ENCODE results near the gene PLPPR5.

DNA sequence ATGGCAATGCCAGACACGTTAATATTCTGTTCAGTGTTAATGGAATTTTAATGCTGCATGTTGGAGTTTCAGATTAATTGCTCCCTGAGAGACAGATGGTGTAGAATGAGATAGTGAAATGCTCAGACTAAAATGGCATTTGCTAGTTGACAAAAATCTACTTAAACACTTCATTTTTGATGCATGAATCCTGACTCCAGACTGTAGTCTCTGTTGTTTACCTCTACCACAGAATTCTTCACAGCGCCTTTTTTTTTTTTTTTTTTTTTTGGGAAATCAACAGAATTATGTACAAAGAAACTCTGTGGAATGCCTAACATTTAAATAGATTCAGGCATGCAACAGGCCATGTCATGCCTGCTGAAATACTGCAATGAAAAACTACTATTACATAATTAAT, 111.3 kb downstream of the PLPPR5 start:
- TF ChIP-seq, protein P1, sequence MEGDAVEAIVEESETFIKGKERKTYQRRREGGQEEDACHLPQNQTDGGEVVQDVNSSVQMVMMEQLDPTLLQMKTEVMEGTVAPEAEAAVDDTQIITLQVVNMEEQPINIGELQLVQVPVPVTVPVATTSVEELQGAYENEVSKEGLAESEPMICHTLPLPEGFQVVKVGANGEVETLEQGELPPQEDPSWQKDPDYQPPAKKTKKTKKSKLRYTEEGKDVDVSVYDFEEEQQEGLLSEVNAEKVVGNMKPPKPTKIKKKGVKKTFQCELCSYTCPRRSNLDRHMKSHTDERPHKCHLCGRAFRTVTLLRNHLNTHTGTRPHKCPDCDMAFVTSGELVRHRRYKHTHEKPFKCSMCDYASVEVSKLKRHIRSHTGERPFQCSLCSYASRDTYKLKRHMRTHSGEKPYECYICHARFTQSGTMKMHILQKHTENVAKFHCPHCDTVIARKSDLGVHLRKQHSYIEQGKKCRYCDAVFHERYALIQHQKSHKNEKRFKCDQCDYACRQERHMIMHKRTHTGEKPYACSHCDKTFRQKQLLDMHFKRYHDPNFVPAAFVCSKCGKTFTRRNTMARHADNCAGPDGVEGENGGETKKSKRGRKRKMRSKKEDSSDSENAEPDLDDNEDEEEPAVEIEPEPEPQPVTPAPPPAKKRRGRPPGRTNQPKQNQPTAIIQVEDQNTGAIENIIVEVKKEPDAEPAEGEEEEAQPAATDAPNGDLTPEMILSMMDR (IDR thresholded peaks at IDR 0.05), result no peak
- no peak for TF ChIP-seq EZH2 (IDR thresholded peaks at IDR 0.05)
